Kidney (tissue), 14 donors: ENCODE results near the gene MMP19. TPM values are rescaled to one million over a fixed set of nuclear protein-coding genes. Genes with fewer than 3 reads are reported as not detected.

ENCODE experiments used
- DNase-seq, 5 donors: peaks; one replicate each; pipeline ENCODE4 v3.0.0-alpha.2; 2013 to 2020
- FAIRE-seq: peaks from 2 replicates; lab custom pipeline; 2012; peaks lifted over from hg19 to GRCh38; lab: Jason Lieb, UNC
- H3K27ac ChIP-seq, 2 donors: one replicate each; pipeline ENCODE4 v1.7.0; 2013; ENCODE audit warnings: low read depth in 2 of 2, low read length in 2 of 2, inconsistent platforms in 1 of 2
- H3K27me3 ChIP-seq: one replicate; pipeline ENCODE4 v1.7.1; 2013; ENCODE audit warnings: low read length, inconsistent platforms; ENCODE audit not compliant: control insufficient read depth, insufficient read depth
- H3K36me3 ChIP-seq, 3 donors: one replicate each; pipeline versions ENCODE4 v1.7.0 to v1.7.1; 2013; ENCODE audit warnings: low read length in 3 of 3, control low read depth in 1 of 3, inconsistent platforms in 1 of 3; ENCODE audit not compliant: insufficient read depth in 3 of 3, control insufficient read depth in 2 of 3
- H3K4me1 ChIP-seq, 3 donors: one replicate each; pipeline versions ENCODE4 v1.7.0 to v1.7.1; 2013; ENCODE audit warnings: low read length in 3 of 3, inconsistent platforms in 1 of 3, low read depth in 1 of 3; ENCODE audit not compliant: control insufficient read depth in 2 of 3, insufficient read depth in 2 of 3
- H3K4me3 ChIP-seq, 3 donors: one replicate each; pipeline versions ENCODE4 v1.7.0 to v1.8.1; 2013; ENCODE audit warnings: low read length in 3 of 3, control low read depth in 1 of 3, inconsistent platforms in 1 of 3
- H3K9ac ChIP-seq, 3 donors: one replicate each; pipeline versions ENCODE4 v1.7.0 to v1.7.1; 2013; ENCODE audit warnings: low read length in 3 of 3, control low read depth in 1 of 3, inconsistent platforms in 1 of 3
- H3K9me3 ChIP-seq, 3 donors: one replicate each; pipeline versions ENCODE4 v1.7.0 to v1.7.1; 2013; ENCODE audit warnings: low read length in 3 of 3, control low read depth in 1 of 3, inconsistent platforms in 1 of 3; ENCODE audit not compliant: control insufficient read depth in 2 of 3, insufficient read depth in 1 of 3
- intact Hi-C: fragments of 100-400 bp; cut with DNase I; formaldehyde crosslinking; loops from one replicate; pipeline ENCODE4 v1.11.1; 2022
- polyA plus RNA-seq: library from polyadenylated mRNA; stranded (reverse); fragments of 350-450 nt; fragmentation: Illumina TruSeq; extraction: RNeasy Lipid Tissue Mini Kit (QIAGEN cat#74804); gene quantifications from one replicate; pipeline ENCODE4 v1.2.3, GENCODE V29; 2014; ENCODE audit warnings: low read depth, low replicate concordance; ENCODE audit not compliant: insufficient read depth
- total RNA-seq: library from RNA; stranded (reverse); fragmentation: NEBNext Ultra II Directional; extraction: Animal tissue kit (Norgen Biotek cat#: 25700); gene quantifications from one replicate; pipeline ENCODE4 v1.2.1, GENCODE V29; 2021
- TF ChIP-seq, protein P1 (sequence below): IDR thresholded peaks from 3 replicates; pipeline ENCODE4 v1.5.1; 2012; ENCODE audit warnings: mild to moderate bottlenecking, moderate library complexity, borderline replicate concordance; ENCODE audit not compliant: insufficient read depth; ENCODE audit errors: extremely low read depth
- donor health status: control.
- donor health status: control.
- donor health status: control.
- donor health status: control.
- donor health status: control.
- donor health status: DM: yes; HTN: yes; CAD: no.
- donor health status: Normal renal cell carcinoma (clear cell type).

MMP19 gene
- total and polyA plus RNA-seq, 2 donors from 2014 or later, result 2.0 to 8.8 TPM

DNA sequence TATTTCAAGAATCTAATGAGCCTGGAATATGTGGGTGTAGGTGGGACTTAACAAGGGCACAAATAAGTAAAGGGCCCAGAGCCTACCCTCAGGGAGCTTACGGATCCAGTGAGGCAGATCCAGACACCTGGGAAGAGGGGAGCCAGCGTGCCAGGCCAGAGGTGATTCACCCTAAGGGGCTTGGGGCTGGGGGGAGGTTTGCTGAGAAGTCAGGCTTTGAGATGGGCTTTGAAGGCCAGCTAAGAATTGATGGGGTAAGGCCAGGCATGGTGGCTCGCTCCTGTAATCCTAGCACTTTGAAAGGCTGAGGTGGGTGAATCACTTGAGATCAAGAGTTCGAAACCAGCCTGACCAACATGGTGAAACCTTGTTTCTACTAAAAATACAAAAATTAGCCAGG is 695 bp upstream of the MMP19 start:
- Histone ChIP-seq H3K4me1 (peaks cover 0 to 3% (median 0%) of the 10 kb centered on the region in 3 donors), H3K36me3 (no peaks in the 10 kb centered on the region), H3K9ac (no peak overlapping the region), H3K4me3 (no peak overlapping the region), H3K27me3 (no peaks in the 10 kb centered on the region), H3K9me3 (no peaks in the 10 kb centered on the region), H3K27ac (no peak overlapping the region)
- no peak for FAIRE-seq
- DNase-seq, result no peak
- intact Hi-C loops, result no loop called here
- TF ChIP-seq, protein P1, sequence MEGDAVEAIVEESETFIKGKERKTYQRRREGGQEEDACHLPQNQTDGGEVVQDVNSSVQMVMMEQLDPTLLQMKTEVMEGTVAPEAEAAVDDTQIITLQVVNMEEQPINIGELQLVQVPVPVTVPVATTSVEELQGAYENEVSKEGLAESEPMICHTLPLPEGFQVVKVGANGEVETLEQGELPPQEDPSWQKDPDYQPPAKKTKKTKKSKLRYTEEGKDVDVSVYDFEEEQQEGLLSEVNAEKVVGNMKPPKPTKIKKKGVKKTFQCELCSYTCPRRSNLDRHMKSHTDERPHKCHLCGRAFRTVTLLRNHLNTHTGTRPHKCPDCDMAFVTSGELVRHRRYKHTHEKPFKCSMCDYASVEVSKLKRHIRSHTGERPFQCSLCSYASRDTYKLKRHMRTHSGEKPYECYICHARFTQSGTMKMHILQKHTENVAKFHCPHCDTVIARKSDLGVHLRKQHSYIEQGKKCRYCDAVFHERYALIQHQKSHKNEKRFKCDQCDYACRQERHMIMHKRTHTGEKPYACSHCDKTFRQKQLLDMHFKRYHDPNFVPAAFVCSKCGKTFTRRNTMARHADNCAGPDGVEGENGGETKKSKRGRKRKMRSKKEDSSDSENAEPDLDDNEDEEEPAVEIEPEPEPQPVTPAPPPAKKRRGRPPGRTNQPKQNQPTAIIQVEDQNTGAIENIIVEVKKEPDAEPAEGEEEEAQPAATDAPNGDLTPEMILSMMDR, result no peak

DNA sequence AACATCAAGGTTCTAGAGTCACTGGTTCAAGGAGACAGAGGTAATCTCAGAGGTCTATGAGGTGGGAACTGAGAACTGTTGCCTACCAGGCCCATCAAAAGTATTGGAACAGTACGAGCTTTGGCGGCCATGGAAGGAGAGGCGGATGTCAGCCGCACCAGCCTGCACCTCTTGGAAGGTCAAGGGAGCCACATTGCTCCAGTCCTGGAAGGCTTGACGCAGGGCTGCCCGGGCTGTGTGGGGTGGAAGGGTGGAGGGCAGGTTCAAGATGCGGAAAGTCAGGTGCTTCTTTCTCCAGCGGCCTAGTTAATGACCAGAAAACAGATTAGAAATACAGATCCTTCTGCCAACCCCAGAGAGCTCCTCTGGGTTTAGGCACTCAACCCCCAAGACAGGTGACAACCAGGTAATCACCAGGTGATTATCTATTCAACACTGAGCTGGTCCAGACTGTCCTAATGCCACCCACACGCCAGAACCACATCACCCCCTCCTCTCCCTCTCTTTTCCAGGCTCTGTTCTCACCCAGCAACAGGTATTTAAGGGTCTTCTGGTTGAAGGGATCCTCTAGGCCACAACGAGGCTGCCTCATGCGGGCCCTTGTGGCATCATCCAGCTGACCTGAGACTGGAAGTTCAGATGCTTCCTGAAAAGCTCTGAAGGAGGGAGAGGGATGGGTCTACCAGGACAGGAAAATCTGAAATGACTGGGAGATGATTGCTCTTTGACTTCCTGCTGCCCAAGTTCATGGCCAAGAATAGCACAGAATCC is 2.0 kb downstream of the MMP19 start:
- TF ChIP-seq, protein P1, result no peak
- no peak overlapping the region for H3K27ac ChIP-seq
- H3K36me3 ChIP-seq, result no peaks in the 10 kb centered on the region
- H3K9me3 ChIP-seq, result no peaks in the 10 kb centered on the region
- intact Hi-C loops, result no loop called here
- DNase-seq (no peak), FAIRE-seq (no peak)
- H3K9ac ChIP-seq, result no peak overlapping the region
- H3K4me3 ChIP-seq, result no peak overlapping the region
- H3K27me3 ChIP-seq, result no peaks in the 10 kb centered on the region
- no peaks in the 10 kb centered on the region for H3K4me1 ChIP-seq

DNA sequence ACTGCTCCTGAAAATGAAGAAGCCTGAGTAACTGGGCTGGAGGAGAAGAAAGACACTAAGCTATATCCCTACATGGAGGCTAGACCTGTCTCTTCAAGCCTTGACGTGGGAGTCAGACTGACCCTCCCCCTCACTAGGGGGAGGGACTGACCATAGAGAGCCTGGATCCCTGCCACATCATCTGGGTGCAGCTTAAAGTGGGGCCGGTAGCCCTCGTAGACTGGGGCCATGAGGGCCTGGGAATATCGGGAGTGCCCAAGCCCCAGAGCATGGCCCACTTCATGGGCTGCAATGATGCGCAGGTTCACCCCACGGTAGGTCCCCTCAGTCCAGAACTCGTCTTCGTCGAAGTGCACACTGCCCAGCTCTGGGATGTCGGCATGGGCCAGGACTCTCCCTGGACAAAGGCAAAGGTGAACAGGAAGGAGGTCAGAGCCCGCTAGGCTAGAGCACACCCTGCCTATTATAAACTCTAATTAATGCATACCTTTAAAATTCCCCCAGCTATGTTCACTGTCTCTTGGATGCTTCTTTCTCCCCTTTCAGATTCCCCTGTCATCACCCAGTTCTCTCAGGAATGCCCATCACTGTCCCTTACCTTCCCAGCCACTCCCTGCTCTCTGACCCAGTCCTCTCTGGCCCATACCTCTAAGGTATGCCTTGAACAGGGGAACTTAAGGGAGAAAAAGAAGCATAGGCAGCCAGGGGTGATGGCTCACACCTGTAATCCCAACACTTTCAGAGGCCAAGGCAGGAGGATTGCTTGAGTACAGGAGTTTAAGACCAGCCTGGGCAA is 3.2 kb downstream of the MMP19 start:
- Histone ChIP-seq H3K4me3 (no peak overlapping the region), H3K27me3 (no peaks in the 10 kb centered on the region), H3K9ac (no peak overlapping the region), H3K9me3 (no peaks in the 10 kb centered on the region), H3K4me1 (no peaks in the 10 kb centered on the region), H3K36me3 (no peaks in the 10 kb centered on the region), H3K27ac (no peak overlapping the region)
- DNase-seq (no peak), FAIRE-seq (no peak)
- TF ChIP-seq, protein P1, result no peak
- intact Hi-C loops, result no loop called here
